ENCODE measurements around the gene KDM4B. TPM values are rescaled to one million over a fixed set of nuclear protein-coding genes. Genes with fewer than 3 reads are reported as not detected.
A peak's percentile ranks its signal among the peaks of the same experiment; 100 is the strongest.

Gene KDM4B
- total and polyA plus RNA-seq, 2 donors (not counting 1 experiment from before 2014, with no cell fraction given): 6.4 to 14.4 TPM

DNA sequence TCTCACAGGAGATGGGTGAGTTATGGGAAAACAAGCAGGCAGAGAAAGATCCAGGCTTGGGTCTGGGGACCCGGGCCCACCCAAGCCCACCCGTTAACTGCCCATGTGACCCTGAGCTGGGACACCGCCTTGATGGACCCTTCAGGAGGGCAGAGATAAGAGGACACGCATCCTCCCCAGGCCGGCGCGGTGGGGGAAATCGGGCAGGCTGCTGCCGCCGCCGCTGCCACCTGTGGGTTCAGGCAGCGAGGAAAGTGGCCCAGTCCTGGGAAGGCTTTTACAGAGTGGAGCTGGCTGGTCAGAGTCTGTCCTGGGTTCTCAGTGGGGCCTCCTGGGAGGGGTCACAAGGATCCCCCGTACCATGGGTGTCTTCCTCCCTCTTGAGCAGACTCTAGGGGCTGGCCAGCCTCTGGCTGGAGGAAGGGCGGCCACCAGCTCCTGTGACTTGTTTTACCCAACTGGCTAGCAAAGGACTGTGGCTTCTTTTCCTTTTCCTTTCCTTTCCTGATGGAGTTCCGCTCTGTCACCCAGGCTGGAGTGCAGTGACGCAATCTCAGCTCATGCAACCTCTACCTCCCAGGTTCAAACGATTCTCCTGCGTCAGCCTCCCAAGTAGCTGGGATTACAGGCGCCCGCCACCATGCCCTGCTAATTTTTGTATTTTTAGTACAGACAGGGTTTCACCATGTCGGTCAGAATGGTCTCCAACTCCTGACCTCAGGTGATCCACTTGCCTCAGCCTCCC lies 155.4 kb downstream of the KDM4B start:
- Histone ChIP-seq H3K36me3 (ENCODE audit: control insufficient read depth, insufficient read depth, low read length) (peaks cover 12% of the 10 kb centered on the region), H3K9ac (ENCODE audit: insufficient read depth, low read length) (no peak overlapping the region), H3K27me3 (ENCODE audit: control insufficient read depth, insufficient read depth, low read length) (no peaks in the 10 kb centered on the region), H3K4me3 (replicated peaks in 1 of 4; ENCODE audit: control extremely low read depth in 1 of 4, insufficient read depth in 1 of 4, low read depth in 3 of 4, low read length in 4 of 4) (no peak overlapping the region), H3K9me3 (ENCODE audit: control insufficient read depth, insufficient read depth, low read depth, low read length) (no peaks in the 10 kb centered on the region), H4K20me1 (ENCODE audit: control insufficient read depth, extremely low read depth, insufficient read depth, low read length) (no peaks in the 10 kb centered on the region), H3K27ac (ENCODE audit: insufficient read depth, low read length) (no peak overlapping the region), H3K4me1 (ENCODE audit: control insufficient read depth, extremely low read depth, insufficient read depth, low read length) (no peaks in the 10 kb centered on the region), H3K4me2 (ENCODE audit: extremely low read depth, insufficient read depth, low read length) (no peak overlapping the region), H2AFZ (ENCODE audit: low read length) (no peak overlapping the region), H3K79me2 (ENCODE audit: control insufficient read depth, insufficient read depth, low read length) (no peaks in the 10 kb centered on the region)
- no peak for DNase-seq (ENCODE audit: low read depth in 2 of 2)
- TF ChIP-seq CTCF (conservative IDR thresholded peaks at IDR 0.05 in 1 of 2, IDR thresholded peaks at IDR 0.05 in 1 of 2; ENCODE audit: low read depth in 1 of 2, low read length in 2 of 2) (no peak), EZH2 (IDR thresholded peaks at IDR 0.05; ENCODE audit: low read length, missing control alignments) (no peak)

DNA sequence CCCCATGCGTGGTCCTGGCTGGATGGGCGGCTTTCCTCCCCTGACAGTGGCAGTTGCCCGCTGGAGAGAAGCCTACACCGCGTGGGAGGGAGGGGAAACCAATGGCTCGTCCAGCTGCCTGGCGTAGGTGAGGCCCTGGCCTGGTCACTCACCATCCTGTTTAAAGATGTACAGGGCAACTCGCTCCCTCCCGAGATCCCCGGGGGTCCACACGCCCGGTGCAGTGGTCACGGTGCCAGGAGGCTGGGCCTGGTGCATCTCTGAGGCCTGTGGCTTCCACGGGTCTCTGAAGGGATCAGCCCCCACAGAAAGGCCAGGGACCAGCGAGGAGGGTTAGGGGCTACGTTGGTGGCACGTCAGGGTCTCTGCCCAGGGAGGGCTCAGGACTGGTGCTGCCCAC lies 156.5 kb downstream of the KDM4B start:
- peaks cover 12% of the 10 kb centered on the region for H3K36me3 ChIP-seq (ENCODE audit: control insufficient read depth, insufficient read depth, low read length)
- no peaks in the 10 kb centered on the region for H3K79me2 ChIP-seq (ENCODE audit: control insufficient read depth, insufficient read depth, low read length)
- H3K4me3 ChIP-seq (replicated peaks in 1 of 4; ENCODE audit: control extremely low read depth in 1 of 4, insufficient read depth in 1 of 4, low read depth in 3 of 4, low read length in 4 of 4): no peak overlapping the region
- H4K20me1 ChIP-seq (ENCODE audit: control insufficient read depth, extremely low read depth, insufficient read depth, low read length): no peaks in the 10 kb centered on the region
- no peak overlapping the region for H3K4me2 ChIP-seq (ENCODE audit: extremely low read depth, insufficient read depth, low read length)
- no peaks in the 10 kb centered on the region for H3K27me3 ChIP-seq (ENCODE audit: control insufficient read depth, insufficient read depth, low read length)
- DNase-seq (ENCODE audit: low read depth in 2 of 2): no peak
- no peaks in the 10 kb centered on the region for H3K4me1 ChIP-seq (ENCODE audit: control insufficient read depth, extremely low read depth, insufficient read depth, low read length)
- H3K27ac ChIP-seq (ENCODE audit: insufficient read depth, low read length): no peak overlapping the region
- TF ChIP-seq EZH2 (IDR thresholded peaks at IDR 0.05; ENCODE audit: low read length, missing control alignments) (no peak), CTCF (conservative IDR thresholded peaks at IDR 0.05 in 1 of 2, IDR thresholded peaks at IDR 0.05 in 1 of 2; ENCODE audit: low read depth in 1 of 2, low read length in 2 of 2) (no peak)
- H3K9me3 ChIP-seq (ENCODE audit: control insufficient read depth, insufficient read depth, low read depth, low read length): no peaks in the 10 kb centered on the region
- H2AFZ ChIP-seq (ENCODE audit: low read length): no peak overlapping the region
- no peak overlapping the region for H3K9ac ChIP-seq (ENCODE audit: insufficient read depth, low read length)

- Histone ChIP-seq H3K4me3 (replicated peaks in 1 of 4; ENCODE audit: control extremely low read depth in 1 of 4, insufficient read depth in 1 of 4, low read depth in 3 of 4, low read length in 4 of 4) (no peak overlapping the region), H3K4me2 (ENCODE audit: extremely low read depth, insufficient read depth, low read length) (no peak overlapping the region), H3K27me3 (ENCODE audit: control insufficient read depth, insufficient read depth, low read length) (no peaks in the 10 kb centered on the region), H4K20me1 (ENCODE audit: control insufficient read depth, extremely low read depth, insufficient read depth, low read length) (no peaks in the 10 kb centered on the region), H3K36me3 (ENCODE audit: control insufficient read depth, insufficient read depth, low read length) (peaks cover 9% of the 10 kb centered on the region), H2AFZ (ENCODE audit: low read length) (no peak overlapping the region), H3K79me2 (ENCODE audit: control insufficient read depth, insufficient read depth, low read length) (no peaks in the 10 kb centered on the region), H3K27ac (ENCODE audit: insufficient read depth, low read length) (no peak overlapping the region), H3K4me1 (ENCODE audit: control insufficient read depth, extremely low read depth, insufficient read depth, low read length) (no peaks in the 10 kb centered on the region), H3K9ac (ENCODE audit: insufficient read depth, low read length) (no peak overlapping the region), H3K9me3 (ENCODE audit: control insufficient read depth, insufficient read depth, low read depth, low read length) (no peaks in the 10 kb centered on the region)
- TF ChIP-seq EZH2 (IDR thresholded peaks at IDR 0.05; ENCODE audit: low read length, missing control alignments): no peak
- no peak for TF ChIP-seq CTCF (conservative IDR thresholded peaks at IDR 0.05 in 1 of 2, IDR thresholded peaks at IDR 0.05 in 1 of 2; ENCODE audit: low read depth in 1 of 2, low read length in 2 of 2)
- DNase-seq (ENCODE audit: low read depth in 2 of 2): peak in 1 of 2 donors; percentile 24
Observed at GRCh38 chr19:5125797-5126497, 157.0 kb downstream of the KDM4B start.
